GM06990 (cell line): Measurements from ENCODE around the gene FGR.
"Not testable (repeated sequence)": the region's sequence is repeated elsewhere in the genome, so short reads cannot be mapped to it uniquely, and the experiment has no call there.

ENCODE experiments used
- DNase-seq: peaks from one replicate; pipeline ENCODE4 v3.0.0-alpha.2; 2011; ENCODE audit not compliant: insufficient read length; ENCODE audit errors: extremely low read depth
- H3K27me3 ChIP-seq: replicated peaks from 2 replicates; pipeline ENCODE4 v1.6.0; 2011; ENCODE audit warnings: low read length; ENCODE audit not compliant: control insufficient read depth, insufficient read depth
- H3K36me3 ChIP-seq: 2 replicates; pipeline ENCODE4 v1.5.1; 2011; ENCODE audit warnings: low read length; ENCODE audit not compliant: control insufficient read depth, insufficient read depth
- H3K4me3 ChIP-seq: replicated peaks from 2 replicates; pipeline ENCODE4 v1.5.1; 2011; ENCODE audit warnings: low read depth, mild to moderate bottlenecking, control low read depth, low read length
- CTCF ChIP-seq: IDR thresholded peaks from 2 replicates; pipeline ENCODE4 v1.5.1; 2011; ENCODE audit warnings: low read length, control low read depth, mild to moderate bottlenecking, inconsistent platforms; ENCODE audit not compliant: insufficient read depth, poor library complexity, severe bottlenecking

The FGR gene

GRCh38 chr1:27633640-27634176 is 1.3 kb downstream of the FGR start:
- peak overlapping the region; percentile 41 for H3K4me3 ChIP-seq
- TF ChIP-seq CTCF: no peak

GRCh38 chr1:27633298-27633610 is 1.7 kb downstream of the FGR start:
- TF ChIP-seq CTCF: no peak
- no peak for DNase-seq
- no peak overlapping the region for H3K4me3 ChIP-seq
- H3K27me3 ChIP-seq: no peaks in the 10 kb centered on the region
- no peaks in the 10 kb centered on the region for H3K36me3 ChIP-seq

More at GRCh38 chr1:27633640-27634176, 1.3 kb downstream of the FGR start:
- H3K36me3 ChIP-seq: no peaks in the 10 kb centered on the region
- no peak for DNase-seq
- no peaks in the 10 kb centered on the region for H3K27me3 ChIP-seq

GRCh38 chr1:27632387-27633297 is 2.3 kb downstream of the FGR start:
- H3K36me3 ChIP-seq: no peaks in the 10 kb centered on the region
- peak; percentile 81 for DNase-seq
- H3K4me3 ChIP-seq: no peak overlapping the region; the same call in 1 of the 2 replicates
- TF ChIP-seq CTCF: no peak
- H3K27me3 ChIP-seq: no peaks in the 10 kb centered on the region

- TF ChIP-seq CTCF: no peak
- DNase-seq: peak; percentile 54
- Histone ChIP-seq H3K36me3 (no peaks in the 10 kb centered on the region), H3K27me3 (no peaks in the 10 kb centered on the region), H3K4me3 (0 out of 2 replicates have a peak overlapping the region, but pooled peaks have one; percentile 4)
These were observed 4.0 kb downstream of the FGR start for GRCh38 chr1:27630859-27631491.

- Histone ChIP-seq H3K36me3 (peaks cover 2% of the 10 kb centered on the region; the same call in 1 of the 2 replicates), H3K27me3 (no peaks in the 10 kb centered on the region), H3K4me3 (no peak overlapping the region)
- no peak for TF ChIP-seq CTCF
- no peak for DNase-seq
These were observed 6.3 kb downstream of the FGR start for GRCh38 chr1:27628712-27629111.

- not testable (repeated sequence) for DNase-seq
These were observed 7.3 kb downstream of the FGR start for GRCh38 chr1:27627733-27628132.

More at GRCh38 chr1:27627733-27628132, 7.3 kb downstream of the FGR start:
- not testable (repeated sequence) for H3K4me3 ChIP-seq, H3K27me3 ChIP-seq, H3K36me3 ChIP-seq
